SK-N-SH (cell line): ENCODE results near the gene CSTB. TPM values are rescaled to one million over a fixed set of nuclear protein-coding genes. Genes with fewer than 3 reads are reported as not detected.

ENCODE experiments used
- CTCF ChIA-PET: fragments of 300-600, 350-600 bp; formaldehyde crosslinking; extraction: SDS; loops from one replicate; lab custom pipeline; 2021; lab: Yijun Ruan, JAX
- POLR2A ChIA-PET: fragments of 350-600 bp; sonication (Branson Sonifier 250); formaldehyde crosslinking; extraction: SDS; loops from one replicate; lab custom pipeline; 2020; ENCODE audit warnings: antibody characterized with exemption, inconsistent platforms; lab: Yijun Ruan, JAX
- DNase-seq: peaks from one replicate; pipeline ENCODE4 v3.0.0; 2012
- H2AFZ ChIP-seq: fragments of 200-600 bp; sonication (generic); 2 replicates; pipeline ENCODE4 v1.8.1; 2016; ENCODE audit warnings: antibody characterized with exemption, mild to moderate bottlenecking, low read depth
- H3F3A ChIP-seq: fragments of 200-600 bp; sonication (generic); replicated peaks from 2 replicates; pipeline ENCODE3; 2016; ENCODE audit warnings: antibody characterized with exemption, mild to moderate bottlenecking; ENCODE audit not compliant: insufficient read depth
- H3K27ac ChIP-seq, 2 experiments: fragments of 200-500 bp in 1 of 2; fragments of 200-600 bp in 1 of 2; sonication (Bioruptor generic) in 1 of 2; sonication (generic), shearing (Covaris generic) in 1 of 2; 2 replicates each; pipeline versions ENCODE4 v1.5.1 to v1.6.1; 2014 to 2016; ENCODE audit warnings: low read depth in 2 of 2, inconsistent platforms in 1 of 2, low read length in 1 of 2, mild to moderate bottlenecking in 1 of 2, mixed read lengths in 1 of 2
- H3K27me3 ChIP-seq: fragments of 200-600 bp; sonication (generic), shearing (Covaris generic); 2 replicates; pipeline ENCODE4 v1.6.1; 2016; ENCODE audit warnings: mixed run types; ENCODE audit not compliant: insufficient read depth
- H3K36me3 ChIP-seq, 2 experiments: fragments of 200-500 bp in 1 of 2; fragments of 200-600 bp in 1 of 2; sonication (Bioruptor generic) in 1 of 2; sonication (generic) in 1 of 2; replicated peaks in 1 of 2; 2 replicates each; pipeline versions ENCODE3 to v1.5.1; 2014 to 2016; ENCODE audit warnings: low read length in 1 of 2, mild to moderate bottlenecking in 1 of 2; ENCODE audit not compliant: insufficient read depth in 2 of 2, control insufficient read depth in 1 of 2
- H3K4me1 ChIP-seq, 2 experiments: fragments of 200-500 bp in 1 of 2; fragments of 200-600 bp in 1 of 2; sonication (Bioruptor generic) in 1 of 2; sonication (generic), shearing (Covaris generic) in 1 of 2; 2 replicates each; pipeline versions ENCODE4 v1.5.1 to v1.6.1; 2014 to 2016; ENCODE audit warnings: low read depth in 1 of 2, low read length in 1 of 2, mixed run types in 1 of 2; ENCODE audit not compliant: insufficient read depth in 2 of 2, control insufficient read depth in 1 of 2
- H3K4me2 ChIP-seq: fragments of 200-600 bp; sonication (generic), shearing (Covaris generic); 2 replicates; pipeline ENCODE4 v1.6.1; 2017; ENCODE audit warnings: mixed run types
- H3K4me3 ChIP-seq, 2 experiments: fragments of 200-500 bp in 1 of 2; fragments of 200-600 bp in 1 of 2; sonication (Bioruptor generic) in 1 of 2; sonication (generic), shearing (Covaris generic) in 1 of 2; 2 replicates each; pipeline versions ENCODE4 v1.5.1 to v1.8.1; 2014 to 2016; ENCODE audit warnings: low read depth in 2 of 2, inconsistent platforms in 1 of 2, low read length in 1 of 2, mild to moderate bottlenecking in 1 of 2, mixed read lengths in 1 of 2, moderate library complexity in 1 of 2
- H3K79me2 ChIP-seq: fragments of 200-600 bp; sonication (generic); 2 replicates; pipeline ENCODE4 v1.8.1; 2017; ENCODE audit warnings: mild to moderate bottlenecking; ENCODE audit not compliant: insufficient read depth
- H3K9ac ChIP-seq: fragments of 200-600 bp; sonication (generic); 2 replicates; pipeline ENCODE4 v1.6.1; 2017; ENCODE audit warnings: mixed run types
- H3K9me2 ChIP-seq: fragments of 200-600 bp; sonication (generic); 2 replicates; pipeline ENCODE4 v1.6.1; 2017; ENCODE audit warnings: mixed run types
- H3K9me3 ChIP-seq: fragments of 200-600 bp; sonication (generic); 2 replicates; pipeline ENCODE4 v1.6.1; 2017; ENCODE audit warnings: mixed run types, mild to moderate bottlenecking, moderate library complexity
- H4K20me1 ChIP-seq: fragments of 200-600 bp; sonication (generic); 2 replicates; pipeline ENCODE4 v1.6.1; 2017; ENCODE audit warnings: mild to moderate bottlenecking, mixed run types; ENCODE audit not compliant: insufficient read depth
- ELF1 ChIP-seq: IDR thresholded peaks from 2 replicates; pipeline ENCODE4 v1.4.0; 2012
- FOSL2 ChIP-seq: IDR thresholded peaks from 2 replicates; pipeline ENCODE4 v1.4.0; 2012; ENCODE audit warnings: low read depth, mild to moderate bottlenecking, moderate library complexity, borderline replicate concordance
- FOXJ3 ChIP-seq: sonication (generic); formaldehyde crosslinking; IDR thresholded peaks from 2 replicates; pipeline ENCODE4 v1.5.1; 2020; ENCODE audit warnings: mild to moderate bottlenecking, missing genetic modification reagents
- FOXM1 ChIP-seq: IDR thresholded peaks from 2 replicates; pipeline ENCODE4 v1.4.0; 2012; ENCODE audit warnings: low read depth, mild to moderate bottlenecking
- GABPA ChIP-seq: IDR thresholded peaks from 2 replicates; pipeline ENCODE4 v1.4.0; 2012; ENCODE audit warnings: low read depth, mild to moderate bottlenecking
- GATA2 ChIP-seq: sonication (generic); formaldehyde crosslinking; IDR thresholded peaks from 2 replicates; pipeline ENCODE4 v1.5.0; 2020; ENCODE audit warnings: mild to moderate bottlenecking, missing genetic modification reagents
- MEF2A ChIP-seq: IDR thresholded peaks from 2 replicates; pipeline ENCODE4 v1.4.0; 2012; ENCODE audit warnings: low read depth, borderline replicate concordance
- PBX3 ChIP-seq: IDR thresholded peaks from 2 replicates; pipeline ENCODE4; 2012
- POLR2AphosphoS5 ChIP-seq: IDR thresholded peaks from 2 replicates; pipeline ENCODE4 v1.6.1; 2012; ENCODE audit warnings: low read depth, low read length
- RAD21 ChIP-seq: IDR thresholded peaks from 2 replicates; pipeline ENCODE4 v1.6.1; 2012; ENCODE audit warnings: mild to moderate bottlenecking, low read length
- RCOR1 ChIP-seq: fragments of 150-350 bp; IDR thresholded peaks from 2 replicates; pipeline ENCODE4 v1.6.1; 2017; ENCODE audit warnings: antibody characterized with exemption, low read length
- RFX5 ChIP-seq: IDR thresholded peaks from 2 replicates; pipeline ENCODE4 v1.6.1; 2012; ENCODE audit warnings: mild to moderate bottlenecking, improper control_type of control experiment, low read length
- RXRA ChIP-seq: IDR thresholded peaks from 2 replicates; pipeline ENCODE4 v1.4.0; 2012; ENCODE audit warnings: low read depth, mild to moderate bottlenecking, borderline replicate concordance
- SIN3A ChIP-seq: IDR thresholded peaks from 2 replicates; pipeline ENCODE4 v1.6.1; 2012; ENCODE audit warnings: low read depth, mild to moderate bottlenecking, low read length, moderate library complexity, borderline replicate concordance
- TAF1 ChIP-seq: IDR thresholded peaks from 2 replicates; pipeline ENCODE4 v1.6.1; 2012; ENCODE audit warnings: low read depth, mild to moderate bottlenecking, low read length, moderate library complexity, borderline replicate concordance
- YY1 ChIP-seq: IDR thresholded peaks from 2 replicates; pipeline ENCODE4 v1.4.0; 2012; ENCODE audit warnings: low read depth, mild to moderate bottlenecking
- WGBS: methylation state at CpG from one replicate; pipeline ENCODE4 v1.1.6; 2017; ENCODE audit warnings: low lambda C conversion rate; 5-methylcytosine and 5-hydroxymethylcytosine counted together
- polyA plus RNA-seq, 3 experiments: library from polyadenylated mRNA; depleted of rRNA; stranded (reverse); fragments of >200 nt; gene quantifications; 2 replicates each; pipeline ENCODE4 v1.2.3, GENCODE V29; 2012
- TF ChIP-seq, protein P1 (sequence below): fragments of 150-350 bp; IDR thresholded peaks from 2 replicates; pipeline ENCODE4 v1.6.1; 2017; ENCODE audit warnings: antibody characterized with exemption, low read length, low read depth, borderline replicate concordance
- TF ChIP-seq, protein P2 (sequence below): IDR thresholded peaks from 2 replicates; pipeline ENCODE4 v1.4.0; 2012; ENCODE audit warnings: low read depth, borderline replicate concordance
- TF ChIP-seq, protein P3 (sequence below): IDR thresholded peaks from 2 replicates; pipeline ENCODE4 v1.4.0; 2012; ENCODE audit warnings: low read depth

CSTB gene
- polyA plus RNA-seq, 1 of the 3 experiments (the other 2 are of a cell fraction) = 101 TPM

DNA sequence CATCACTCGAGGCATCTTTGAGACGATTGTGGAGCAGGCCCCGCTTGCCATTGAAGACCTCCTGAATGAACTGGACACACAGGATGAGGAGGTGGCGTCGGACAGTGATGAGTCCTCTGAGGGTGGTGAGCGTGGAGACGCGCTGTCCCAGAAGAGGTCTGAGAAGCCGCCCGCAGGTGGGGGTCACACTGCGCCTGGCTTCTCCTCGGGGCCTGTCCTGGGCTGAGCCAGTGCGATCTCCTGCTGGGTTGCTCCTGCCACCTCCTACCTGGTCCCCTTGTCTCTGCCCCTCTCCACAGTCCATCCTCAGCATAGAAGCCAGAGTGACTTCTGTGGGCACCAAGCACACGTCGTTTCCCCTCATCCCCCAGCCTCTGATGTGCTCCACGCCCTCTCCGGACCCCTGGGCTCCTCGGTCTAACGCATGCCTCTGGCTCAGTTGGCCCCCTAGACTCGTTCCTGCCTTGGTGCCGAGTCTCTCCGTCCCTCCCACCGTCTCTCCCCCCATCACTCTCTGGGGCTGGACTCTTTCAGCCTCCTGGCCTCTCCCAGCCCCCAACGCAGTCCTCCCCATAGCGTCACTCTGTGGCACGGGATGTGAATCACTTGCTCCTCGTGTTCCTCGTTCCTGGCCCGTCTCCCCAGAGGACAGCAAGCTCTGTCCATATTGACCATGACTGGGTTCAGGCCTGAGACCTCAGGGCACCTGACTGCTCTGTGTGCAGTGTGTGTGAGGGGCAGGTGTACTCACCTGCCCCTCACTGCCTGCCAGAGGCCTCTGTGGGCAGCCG lies 22.0 kb upstream of the CSTB start:
- Histone ChIP-seq H4K20me1 (no peaks in the 10 kb centered on the region), H3K9me2 (no peaks in the 10 kb centered on the region), H3F3A (no peaks in the 10 kb centered on the region), H3K27ac (no peak overlapping the region), H3K4me2 (no peak overlapping the region), H3K36me3 (peaks cover 20 to 87% of the 10 kb centered on the region in 2 experiments), H3K4me1 (no peaks in the 10 kb centered on the region), H3K79me2 (peaks cover 13% of the 10 kb centered on the region), H3K27me3 (no peaks in the 10 kb centered on the region), H2AFZ (no peak overlapping the region), H3K4me3 (no peak overlapping the region), H3K9ac (no peak overlapping the region), H3K9me3 (no peaks in the 10 kb centered on the region)
- ChIA-PET CTCF (interaction anchor here (1.0 to 1.2 kb wide), 2 partner anchors 9 to 14 kb away, joined by 4 read pairs; partner anchors contain the start of gene RRP1), POLR2A (no interaction called here)
- 92% methylated on average over 29 of the region's 30 CpGs for WGBS
- no peak for DNase-seq
- TF ChIP-seq RCOR1 (no peak), GATA2 (CRISPR knock-in tag) (no peak), RXRA (no peak), PBX3 (no peak), ELF1 (no peak), FOXM1 (no peak), YY1 (no peak), GABPA (no peak), POLR2AphosphoS5 (no peak)
- TF ChIP-seq, protein P1, sequence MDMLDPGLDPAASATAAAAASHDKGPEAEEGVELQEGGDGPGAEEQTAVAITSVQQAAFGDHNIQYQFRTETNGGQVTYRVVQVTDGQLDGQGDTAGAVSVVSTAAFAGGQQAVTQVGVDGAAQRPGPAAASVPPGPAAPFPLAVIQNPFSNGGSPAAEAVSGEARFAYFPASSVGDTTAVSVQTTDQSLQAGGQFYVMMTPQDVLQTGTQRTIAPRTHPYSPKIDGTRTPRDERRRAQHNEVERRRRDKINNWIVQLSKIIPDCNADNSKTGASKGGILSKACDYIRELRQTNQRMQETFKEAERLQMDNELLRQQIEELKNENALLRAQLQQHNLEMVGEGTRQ = no peak
- TF ChIP-seq, protein P2, sequence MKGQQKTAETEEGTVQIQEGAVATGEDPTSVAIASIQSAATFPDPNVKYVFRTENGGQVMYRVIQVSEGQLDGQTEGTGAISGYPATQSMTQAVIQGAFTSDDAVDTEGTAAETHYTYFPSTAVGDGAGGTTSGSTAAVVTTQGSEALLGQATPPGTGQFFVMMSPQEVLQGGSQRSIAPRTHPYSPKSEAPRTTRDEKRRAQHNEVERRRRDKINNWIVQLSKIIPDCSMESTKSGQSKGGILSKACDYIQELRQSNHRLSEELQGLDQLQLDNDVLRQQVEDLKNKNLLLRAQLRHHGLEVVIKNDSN = no peak

- no peak overlapping the region for H3K27ac ChIP-seq
- H3K36me3 ChIP-seq = peaks cover 28 to 88% of the 10 kb centered on the region in 2 experiments
- no peaks in the 10 kb centered on the region for H4K20me1 ChIP-seq
- no peak overlapping the region for H3K4me3 ChIP-seq
- no peaks in the 10 kb centered on the region for H3K27me3 ChIP-seq
- no peak for TF ChIP-seq FOXJ3 (CRISPR knock-in tag)
- TF ChIP-seq RXRA = no peak
- no peak for TF ChIP-seq RFX5
- TF ChIP-seq TAF1 = no peak
- no peak for TF ChIP-seq MEF2A
- no peak for TF ChIP-seq RAD21
- TF ChIP-seq, protein P3, sequence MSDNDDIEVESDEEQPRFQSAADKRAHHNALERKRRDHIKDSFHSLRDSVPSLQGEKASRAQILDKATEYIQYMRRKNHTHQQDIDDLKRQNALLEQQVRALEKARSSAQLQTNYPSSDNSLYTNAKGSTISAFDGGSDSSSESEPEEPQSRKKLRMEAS = no peak
- TF ChIP-seq SIN3A = no peak
- TF ChIP-seq PBX3 = no peak
- no peak for TF ChIP-seq FOSL2
- POLR2A ChIA-PET = no interaction called here
- H3K9me3 ChIP-seq = no peaks in the 10 kb centered on the region
- H3K9ac ChIP-seq = no peak overlapping the region
- CTCF ChIA-PET = interaction anchor here (1.1 kb wide), 1 partner anchor 13 kb away, joined by 4 read pairs; no protein-coding TSS in a partner anchor
- no peak overlapping the region for H2AFZ ChIP-seq
- no peak for DNase-seq
- H3K4me2 ChIP-seq = no peak overlapping the region
- no peaks in the 10 kb centered on the region for H3K9me2 ChIP-seq
- H3K79me2 ChIP-seq = peaks cover 20% of the 10 kb centered on the region
- no peaks in the 10 kb centered on the region for H3F3A ChIP-seq
- 94% methylated on average over 9 of the region's 19 CpGs for WGBS
- H3K4me1 ChIP-seq = no peaks in the 10 kb centered on the region
These were observed 21.3 kb upstream of the CSTB start for GRCh38 chr21:43797415-43797814.
